Epithelial cell of prostate (primary cell): ENCODE results near the gene RIIAD1.

ENCODE experiments used
- DNase-seq: peaks from one replicate; pipeline ENCODE4 v3.0.0-alpha.2; 2011; ENCODE audit warnings: low read depth, low spot score
- H3K27ac ChIP-seq: fragments of 450-650 bp; 2 replicates; pipeline ENCODE4 v1.5.1; 2017; ENCODE audit warnings: mild to moderate bottlenecking

The RIIAD1 gene

DNA sequence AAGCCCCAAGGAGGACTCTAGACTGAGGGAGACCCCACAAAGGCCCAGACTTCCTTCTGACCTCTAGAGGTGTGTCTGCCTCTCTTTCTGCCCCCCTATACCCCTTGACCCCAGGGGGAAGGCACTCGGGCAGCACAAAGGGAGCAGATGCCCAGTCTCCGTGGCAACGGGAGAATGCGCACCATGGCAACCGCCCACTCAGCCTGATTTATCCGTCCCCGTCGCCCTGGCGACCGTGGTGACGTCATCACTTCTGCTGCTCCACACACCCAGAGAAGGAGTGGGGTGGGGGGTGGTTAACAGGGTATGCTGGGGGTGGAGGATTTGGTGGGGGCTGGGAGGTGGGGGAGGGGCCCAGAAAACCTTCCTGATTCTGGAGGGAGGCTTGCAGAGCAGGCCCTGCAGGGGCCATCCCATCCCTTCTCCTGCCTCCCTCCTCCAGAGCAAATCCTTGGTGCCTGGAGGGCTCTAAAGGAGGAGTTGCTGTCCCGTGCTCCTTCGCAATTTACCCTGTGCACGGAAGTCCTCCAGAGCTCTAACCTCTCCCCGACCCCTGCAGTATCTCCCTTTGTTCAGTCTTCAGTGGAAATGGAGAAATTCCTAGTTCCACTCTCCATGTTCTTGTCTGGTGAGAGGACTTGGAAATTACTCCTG, 11.0 kb upstream of the RIIAD1 start:
- no peak overlapping the region for H3K27ac ChIP-seq
- no peak for DNase-seq

- H3K27ac ChIP-seq = no peak overlapping the region
- DNase-seq = no peak
These were observed 10.1 kb upstream of the RIIAD1 start for GRCh38 chr1:151711044-151711800.

DNA sequence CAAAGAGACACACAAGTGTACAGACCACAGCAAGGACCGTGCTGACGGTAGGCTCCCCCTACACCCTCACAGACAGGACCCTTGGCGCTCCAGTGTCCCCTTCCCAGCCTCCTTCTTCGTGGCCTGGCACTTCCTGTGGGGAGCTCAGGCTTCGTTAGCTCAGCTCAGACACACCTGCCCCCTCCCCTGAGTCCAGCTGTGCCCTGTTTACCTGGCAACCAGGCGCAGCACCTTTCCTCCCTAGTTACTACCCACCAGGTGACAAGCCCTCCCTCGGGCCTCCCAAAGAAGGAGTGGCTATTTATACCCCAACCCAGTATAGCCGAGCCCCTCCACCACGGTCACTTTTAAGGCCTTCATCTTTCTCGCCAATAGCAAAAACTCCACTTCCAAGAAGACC, 9.4 kb upstream of the RIIAD1 start:
- no peak overlapping the region for H3K27ac ChIP-seq
- DNase-seq = no peak

DNA sequence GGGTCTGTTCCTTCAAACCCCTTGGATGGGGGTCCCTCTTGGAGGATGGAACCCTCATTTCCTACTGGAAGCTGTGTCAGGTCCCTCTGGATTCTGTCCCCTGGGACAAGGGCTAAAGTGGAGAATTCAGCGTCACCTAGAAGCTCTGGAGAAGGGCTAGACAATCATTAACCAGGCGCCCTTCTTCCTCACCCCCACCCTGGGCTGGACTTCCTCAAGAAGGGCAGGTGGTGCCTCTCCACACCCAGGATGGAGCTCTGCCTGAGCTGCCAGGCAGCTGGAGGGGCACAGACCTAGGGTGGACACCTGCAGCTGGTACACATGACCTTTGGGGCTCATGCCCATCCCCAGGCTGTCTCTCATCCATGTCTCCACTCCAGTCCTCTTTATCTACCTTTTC, 8.3 kb upstream of the RIIAD1 start:
- no peak for DNase-seq
- H3K27ac ChIP-seq = no peak overlapping the region

- DNase-seq = peak; percentile 12
- H3K27ac ChIP-seq = no peak overlapping the region
These were observed 7.4 kb upstream of the RIIAD1 start for GRCh38 chr1:151713874-151714273.

GRCh38 chr1:151714820-151715725, 6.2 kb upstream of the RIIAD1 start:
- no peak for DNase-seq

DNA sequence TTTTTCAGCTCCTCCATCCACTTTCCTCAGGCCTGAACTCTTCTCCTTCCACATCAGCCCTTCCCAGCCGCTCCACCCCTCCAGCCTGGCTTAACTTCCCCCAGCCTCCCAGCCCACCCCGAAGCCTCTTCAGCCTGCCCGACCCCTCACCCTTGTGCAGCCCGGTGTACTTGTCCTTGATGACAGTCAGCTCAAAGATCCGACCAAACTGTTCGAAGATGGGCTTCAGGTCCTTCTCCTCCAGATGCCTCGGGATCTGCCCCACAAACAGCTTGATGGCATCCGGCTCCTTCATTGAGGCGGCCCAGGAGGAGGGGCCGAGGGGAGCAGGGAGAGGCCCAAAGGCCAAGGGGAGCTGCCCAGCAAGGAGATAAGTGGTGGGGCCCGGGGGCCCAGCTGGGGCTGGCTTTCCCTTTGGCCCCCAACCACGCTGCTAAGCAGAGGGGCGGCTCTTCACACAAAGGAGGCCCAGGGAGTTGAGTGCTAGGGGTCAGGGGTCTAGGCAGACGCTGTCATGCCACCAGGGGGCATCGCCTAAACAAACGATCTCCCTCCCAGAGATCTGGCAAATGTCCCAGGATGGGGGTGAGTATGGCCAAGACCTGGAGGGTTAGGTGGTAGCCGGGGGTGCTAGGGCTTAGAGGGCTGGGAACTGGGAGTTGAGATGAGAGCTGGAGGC, 5.5 kb upstream of the RIIAD1 start:
- H3K27ac ChIP-seq = no peak overlapping the region
- no peak for DNase-seq

More at GRCh38 chr1:151714820-151715725, 6.2 kb upstream of the RIIAD1 start:
- no peak overlapping the region for H3K27ac ChIP-seq

DNA sequence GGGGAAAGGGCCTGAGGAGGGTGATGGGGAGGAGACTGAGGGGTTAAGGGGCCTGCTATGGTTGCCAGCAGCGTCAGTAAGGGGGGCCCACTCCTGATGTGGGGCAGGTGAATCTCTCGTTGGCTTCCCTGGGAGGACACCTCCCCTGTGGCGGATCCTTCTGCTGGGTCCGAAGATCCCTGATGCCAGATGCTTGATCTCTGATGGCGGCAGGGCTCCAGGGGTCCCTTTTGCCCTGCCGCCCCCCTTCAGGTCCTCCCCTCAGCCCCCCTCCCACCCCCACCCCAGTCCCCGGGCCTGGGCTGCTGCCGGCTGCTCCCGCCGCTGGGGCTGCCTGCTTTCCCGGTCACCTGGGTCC, 4.9 kb upstream of the RIIAD1 start:
- DNase-seq = no peak

GRCh38 chr1:151716771-151717631, 4.3 kb upstream of the RIIAD1 start, which contains the start of gene CELF3:
Gene CELF3, minus strand, starts transcription at chr1:151716803. Its CDS starts 783 bp downstream, at chr1:151716020.
- DNase-seq = no peak

More for the DNA sequence above, 4.9 kb upstream of the RIIAD1 start:
- no peak overlapping the region for H3K27ac ChIP-seq

DNA sequence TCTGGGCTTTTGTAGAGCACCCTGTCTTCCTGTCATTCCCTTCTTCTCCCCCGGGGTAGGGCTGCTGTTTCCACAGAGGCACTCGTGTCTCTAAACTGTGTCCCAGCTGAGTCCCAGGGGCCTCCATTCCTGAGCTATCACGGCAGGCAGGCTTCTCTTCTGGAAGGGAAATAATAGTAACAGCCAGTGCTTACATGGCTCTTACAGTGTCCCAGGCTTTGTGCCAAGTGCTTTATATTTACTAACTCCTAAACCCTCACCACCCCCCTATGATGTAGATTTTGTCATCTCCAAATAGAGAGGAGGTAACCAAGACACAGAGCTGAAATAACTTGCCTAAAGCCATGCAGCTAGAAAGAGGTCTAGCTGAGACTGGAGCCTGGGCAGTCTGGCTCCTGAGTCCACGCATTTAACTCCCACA, 3.3 kb upstream of the RIIAD1 start:
- no peak overlapping the region for H3K27ac ChIP-seq
- no peak for DNase-seq

More at GRCh38 chr1:151716771-151717631, 4.3 kb upstream of the RIIAD1 start, which contains the start of gene CELF3:
- H3K27ac ChIP-seq = no peak within 1 kb of the TSS

GRCh38 chr1:151718666-151719065, 2.7 kb upstream of the RIIAD1 start:
- H3K27ac ChIP-seq = no peak overlapping the region
- no peak for DNase-seq

DNA sequence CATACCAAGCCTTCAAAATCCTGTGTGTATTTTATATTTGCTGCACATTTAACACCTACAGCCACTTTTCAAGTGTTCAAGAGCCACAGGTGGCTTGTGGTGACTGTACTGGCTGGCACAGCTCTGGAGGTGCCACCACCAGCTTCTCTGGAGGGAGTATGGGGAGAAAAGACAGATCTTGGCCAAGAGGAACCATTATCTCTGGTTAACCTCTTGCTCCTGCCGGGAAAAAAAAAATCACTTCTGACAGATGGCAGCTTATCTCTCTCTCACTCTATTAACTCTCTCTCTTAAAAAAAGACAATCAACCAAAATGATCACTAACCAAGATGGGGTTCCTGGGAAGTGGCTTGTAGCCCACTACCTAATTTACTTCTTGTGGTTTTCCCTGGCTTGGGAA, 1.2 kb upstream of the RIIAD1 start:
- H3K27ac ChIP-seq = no peak overlapping the region
- DNase-seq = no peak

GRCh38 chr1:151720554-151720953, 768 bp upstream of the RIIAD1 start:
- no peak for DNase-seq
- H3K27ac ChIP-seq = no peak overlapping the region

DNA sequence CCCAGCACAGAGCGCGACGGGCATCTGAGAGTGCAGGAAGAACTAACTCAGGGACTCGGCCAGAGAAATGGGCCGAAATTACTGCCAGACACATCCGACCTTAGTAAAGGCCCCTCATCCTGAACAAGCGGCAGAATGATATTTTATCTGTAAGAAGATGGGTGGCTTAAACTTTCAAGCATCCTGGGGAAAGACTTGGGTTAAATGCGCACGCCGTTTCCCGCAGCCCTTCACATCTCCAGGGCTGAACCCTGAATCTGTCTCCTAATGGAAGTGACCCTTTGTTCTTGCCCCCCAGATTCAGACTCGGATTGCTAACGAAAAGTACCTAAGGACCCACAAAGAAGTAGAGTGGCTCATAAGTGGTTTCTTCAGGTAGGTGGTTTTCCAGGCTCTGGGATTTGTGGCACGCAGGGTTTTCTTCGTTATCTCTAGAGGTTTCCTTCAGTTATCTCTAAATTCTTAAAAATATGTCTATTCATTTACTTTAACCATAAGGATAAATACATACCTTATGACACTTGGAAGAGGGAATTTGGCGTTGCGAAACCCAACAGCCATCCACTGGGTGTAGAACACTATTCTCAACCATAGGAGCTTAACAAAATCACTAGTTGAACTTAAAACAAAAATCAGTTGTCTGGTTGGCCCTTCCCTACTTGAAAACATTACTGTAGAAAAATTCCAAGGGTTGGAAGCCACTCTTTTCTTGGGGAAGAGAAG, 627 bp downstream of the RIIAD1 start:
- H3K27ac ChIP-seq = no peak overlapping the region
- DNase-seq = no peak

DNA sequence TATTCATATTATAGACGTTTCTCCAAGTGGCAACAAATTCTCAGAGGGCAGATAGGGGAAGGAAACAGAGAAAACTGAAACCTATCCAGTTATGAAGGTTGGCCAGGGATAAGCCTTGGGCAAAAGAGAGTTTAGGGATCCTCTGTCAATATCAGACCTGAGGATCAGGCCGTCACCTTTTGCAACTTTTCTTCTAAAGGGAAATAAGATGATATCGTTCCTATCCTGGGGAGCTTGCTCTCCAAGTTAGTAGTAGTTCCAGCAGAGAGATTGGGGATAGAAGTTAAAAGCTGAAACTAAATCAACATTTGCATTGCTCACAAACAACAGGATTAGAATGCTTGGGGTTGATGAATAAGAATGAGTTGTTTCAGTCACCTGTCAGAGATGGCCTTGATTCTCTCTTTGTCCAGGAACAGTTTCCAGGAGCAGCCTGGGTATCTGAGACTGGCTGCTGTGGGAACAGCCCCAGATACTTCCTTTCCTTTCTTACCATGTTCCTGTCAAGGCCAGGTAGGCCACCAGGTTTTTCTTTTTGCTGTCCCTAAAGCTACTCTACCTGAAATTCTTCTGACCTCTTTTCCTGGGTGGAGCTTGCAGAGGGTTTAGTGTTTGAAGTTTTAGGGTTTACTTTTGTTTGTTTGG, 2.5 kb downstream of the RIIAD1 start:
- H3K27ac ChIP-seq = peak overlapping the region; percentile 19
- DNase-seq = peak; percentile 22

GRCh38 chr1:151728151-151729054, 7.1 kb downstream of the RIIAD1 start:
- DNase-seq = no peak
- H3K27ac ChIP-seq = no peak overlapping the region
